ENCODE measurements around the gene MGAT5B.

GRCh38 chr17:76905836-76906235, 37.6 kb downstream of the MGAT5B start:
- TF ChIP-seq MAX (IDR thresholded peaks at IDR 0.05; ENCODE audit: low read depth, low read length), result no peak
- no peak for TF ChIP-seq ZNF274 (IDR thresholded peaks at IDR 0.05; ENCODE audit: insufficient read depth, insufficient read length)
- TF ChIP-seq USF2 (IDR thresholded peaks at IDR 0.05; ENCODE audit: borderline replicate concordance, low read depth, low read length), result no peak
- TF ChIP-seq CTCF (IDR thresholded peaks at IDR 0.05 in 2 of 3, conservative IDR thresholded peaks at IDR 0.05 in 1 of 3; ENCODE audit: control insufficient read depth in 2 of 3, extremely low read depth in 1 of 3, insufficient read depth in 1 of 3, low read depth in 3 of 3, low read length in 3 of 3), result no peak
- no peak for TF ChIP-seq HCFC1 (IDR thresholded peaks at IDR 0.05; ENCODE audit: low read length)
- TF ChIP-seq NRF1 (conservative IDR thresholded peaks at IDR 0.05; ENCODE audit: low read depth, low read length), result no peak
